Right hindlimb (tissue), 1 donor: ENCODE measurements around the gene PSAP.

Experiments
- DNase-seq: peaks from one replicate; pipeline ENCODE4 v3.0.0-alpha.2; 2018

Gene PSAP

GRCh38 chr10:71844084-71844483 is 7.0 kb downstream of the PSAP start:
- DNase-seq, result no peak

GRCh38 chr10:71842856-71843686 is 8.0 kb downstream of the PSAP start:
- no peak for DNase-seq

- no peak for DNase-seq
These were observed 8.6 kb downstream of the PSAP start for GRCh38 chr10:71842422-71842821.

GRCh38 chr10:71840958-71841335 is 10.1 kb downstream of the PSAP start:
- no peak for DNase-seq

GRCh38 chr10:71840177-71840957 is 10.7 kb downstream of the PSAP start:
- peak; percentile 68 for DNase-seq

GRCh38 chr10:71838264-71839211 is 12.5 kb downstream of the PSAP start:
- DNase-seq, result no peak

GRCh38 chr10:71837098-71837827 is 13.8 kb downstream of the PSAP start:
- no peak for DNase-seq

GRCh38 chr10:71836596-71836974 is 14.5 kb downstream of the PSAP start:
- DNase-seq, result no peak

- DNase-seq, result peak; percentile 66
These were observed 15.1 kb downstream of the PSAP start for GRCh38 chr10:71835671-71836595.

- DNase-seq, result no peak
These were observed 16.7 kb downstream of the PSAP start for GRCh38 chr10:71834343-71834674.

- DNase-seq, result no peak
These were observed 17.4 kb downstream of the PSAP start for GRCh38 chr10:71833451-71834342.

GRCh38 chr10:71832967-71833366 is 18.1 kb downstream of the PSAP start:
- no peak for DNase-seq

- DNase-seq, result no peak
These were observed 19.2 kb downstream of the PSAP start for GRCh38 chr10:71831646-71832552.

- DNase-seq, result no peak
These were observed 20.3 kb downstream of the PSAP start for GRCh38 chr10:71830726-71831125.

- no peak for DNase-seq
These were observed 21.2 kb downstream of the PSAP start for GRCh38 chr10:71829896-71830295.

GRCh38 chr10:71829171-71829570 is 21.9 kb downstream of the PSAP start:
- no peak for DNase-seq

GRCh38 chr10:71828702-71829101 is 22.3 kb downstream of the PSAP start:
- no peak for DNase-seq

- DNase-seq, result no peak
These were observed 23.2 kb downstream of the PSAP start for GRCh38 chr10:71827852-71828251.

- no peak for DNase-seq
These were observed 25.8 kb downstream of the PSAP start for GRCh38 chr10:71825217-71825616.
